Stimulated activated naive CD8-positive, alpha-beta T cell treated with anti-CD3 and anti-CD28 coated beads, Interleukin-15, amount 100 ng/mL, for 72 hours (primary cell): Measurements from ENCODE around the gene ARHGAP6.

Experiments used
- ATAC-seq: fragments of 150-1000 bp; cut with Tn5 transposase; 2 replicates; pipeline ENCODE4 v1.10.0; 2021; ENCODE audit warnings: mild to moderate bottlenecking, moderate library complexity
- DNase-seq, 2 donors: peaks; one replicate each; pipeline ENCODE4 v3.0.0; 2021 to 2022
- H3K27ac Mint-ChIP-seq, 2 donors: one replicate each; pipeline ENCODE4 v1.8.0; 2022; ENCODE audit warnings: mild to moderate bottlenecking in 2 of 2, mixed read lengths in 2 of 2, moderate library complexity in 2 of 2
- H3K27me3 Mint-ChIP-seq: one replicate; pipeline ENCODE4 v1.8.0; 2022; ENCODE audit warnings: mixed read lengths
- H3K4me1 Mint-ChIP-seq: one replicate; pipeline ENCODE4 v1.8.0; 2022; ENCODE audit warnings: mild to moderate bottlenecking, mixed read lengths
- H3K4me3 Mint-ChIP-seq, 2 donors: one replicate each; pipeline ENCODE4 v1.8.0; 2022; ENCODE audit warnings: mild to moderate bottlenecking in 2 of 2, mixed read lengths in 2 of 2, moderate library complexity in 1 of 2
- H3K9me3 Mint-ChIP-seq, 2 donors: one replicate each; pipeline ENCODE4 v1.8.0; 2022; ENCODE audit warnings: mixed read lengths in 2 of 2

The ARHGAP6 gene

DNA sequence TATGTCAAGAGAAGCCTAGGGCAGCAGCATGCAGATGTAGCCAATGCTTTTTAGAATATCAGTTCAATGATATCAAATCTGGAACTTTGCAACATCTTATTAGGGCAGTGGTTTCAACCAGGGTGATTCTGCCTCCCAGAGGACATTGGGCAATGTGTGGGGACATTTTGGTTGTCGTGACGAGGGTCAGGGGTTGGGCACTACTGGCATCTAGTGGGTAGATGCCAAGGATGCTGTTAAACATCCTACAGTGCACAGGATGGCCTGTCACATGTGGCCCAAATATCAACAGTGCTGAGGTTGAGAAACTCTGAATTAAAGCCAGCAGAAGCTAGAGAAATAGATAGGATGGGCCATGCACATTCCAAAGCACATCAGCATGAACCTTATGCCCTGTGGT, 220.2 kb downstream of the ARHGAP6 start:
- no peaks in the 10 kb centered on the region for H3K4me1 Mint-ChIP-seq
- ATAC-seq, result no peak
- no peak for DNase-seq
- H3K4me3 Mint-ChIP-seq, result no peak overlapping the region
- no peak overlapping the region for H3K27ac Mint-ChIP-seq
- H3K9me3 Mint-ChIP-seq, result no peaks in the 10 kb centered on the region
- peaks cover 10% of the 10 kb centered on the region for H3K27me3 Mint-ChIP-seq

DNA sequence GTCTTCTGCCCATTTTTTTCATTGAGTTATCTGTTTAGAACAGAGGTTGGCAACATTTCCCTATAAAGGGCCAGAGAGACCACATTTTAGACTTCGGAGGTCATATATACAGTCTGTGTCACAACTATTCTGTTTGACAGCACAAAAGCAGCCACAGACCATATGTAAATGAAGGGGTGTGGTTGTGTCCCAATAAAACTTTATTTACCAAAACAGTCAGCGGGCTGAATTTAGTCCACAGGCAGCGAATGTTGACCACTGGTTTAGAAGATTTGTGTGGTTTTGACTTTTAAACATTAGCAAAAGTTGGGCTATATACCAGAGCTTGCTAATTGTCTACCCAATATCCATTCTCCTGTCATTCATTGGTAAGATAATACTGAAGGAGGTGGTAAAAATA, 221.7 kb downstream of the ARHGAP6 start:
- DNase-seq (no peak), ATAC-seq (no peak)
- Mint-ChIP-seq H3K4me3 (no peak overlapping the region), H3K4me1 (no peaks in the 10 kb centered on the region), H3K9me3 (no peaks in the 10 kb centered on the region), H3K27me3 (peaks cover 9% of the 10 kb centered on the region), H3K27ac (no peak overlapping the region)

DNA sequence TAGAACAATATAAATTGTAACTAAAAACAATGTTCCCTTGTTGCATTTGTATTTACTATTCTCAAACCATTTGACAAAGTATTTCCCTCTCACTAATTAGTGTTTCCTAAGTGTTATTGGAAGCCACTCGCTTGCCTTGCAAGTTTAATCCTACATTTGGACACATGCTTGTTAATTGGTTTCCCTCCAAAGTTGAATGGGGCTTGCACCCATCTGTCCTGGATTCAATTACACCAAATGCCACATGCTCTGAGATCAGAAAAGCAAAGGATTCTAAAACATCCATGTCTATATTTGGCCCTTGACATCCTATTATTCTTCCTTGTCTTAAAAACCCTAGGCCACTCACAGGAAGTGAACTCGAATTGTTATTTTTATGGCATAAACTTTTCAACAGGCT, 225.9 kb downstream of the ARHGAP6 start:
- DNase-seq (no peak), ATAC-seq (no peak)
- Mint-ChIP-seq H3K4me3 (no peak overlapping the region), H3K27ac (no peak overlapping the region), H3K9me3 (no peaks in the 10 kb centered on the region), H3K4me1 (no peaks in the 10 kb centered on the region), H3K27me3 (peaks cover 7% of the 10 kb centered on the region)

DNA sequence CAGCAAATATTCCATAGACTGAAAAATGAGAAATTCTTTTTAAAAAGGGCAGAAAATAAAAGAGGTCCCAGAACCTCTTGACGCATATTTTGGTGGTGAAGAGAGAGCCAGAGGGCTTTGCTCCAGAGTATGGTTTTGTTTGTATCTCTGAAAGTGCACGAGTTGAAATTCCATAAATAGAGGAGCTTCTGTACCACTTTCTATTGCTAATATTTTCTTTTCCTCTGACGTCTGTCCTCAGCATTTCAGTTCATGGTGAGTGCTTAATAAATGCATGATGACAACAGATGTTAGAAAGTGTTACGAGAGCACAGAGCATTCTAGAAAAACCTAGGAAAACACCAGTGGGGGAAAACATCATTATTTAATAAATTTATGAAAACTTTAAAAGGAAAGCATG, 227.0 kb downstream of the ARHGAP6 start:
- Mint-ChIP-seq H3K27ac (peak overlapping the region in 1 of 2 donors; percentile 21), H3K9me3 (no peaks in the 10 kb centered on the region), H3K4me3 (no peak overlapping the region), H3K4me1 (no peaks in the 10 kb centered on the region), H3K27me3 (peaks cover 7% of the 10 kb centered on the region)
- no peak for DNase-seq
- no peak for ATAC-seq

DNA sequence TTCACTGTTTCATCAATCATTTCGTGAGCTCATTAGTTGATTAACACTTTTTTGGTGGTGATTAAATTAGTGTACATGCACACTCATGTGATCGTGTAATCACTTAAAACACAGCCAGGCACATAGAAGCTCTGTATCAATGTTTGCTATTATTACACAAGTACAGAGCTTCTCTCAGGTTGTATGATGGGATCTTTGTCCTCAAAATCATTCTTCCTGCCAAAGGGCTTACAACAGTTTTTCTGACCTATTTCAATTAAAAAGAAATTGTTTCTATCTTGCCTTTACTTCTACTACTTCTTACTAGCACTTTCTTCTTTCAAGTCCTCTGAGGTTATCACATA, 227.4 kb downstream of the ARHGAP6 start:
- ATAC-seq (no peak), DNase-seq (no peak)
- no peak overlapping the region for H3K27ac Mint-ChIP-seq
- no peaks in the 10 kb centered on the region for H3K4me1 Mint-ChIP-seq
- peaks cover 7% of the 10 kb centered on the region for H3K27me3 Mint-ChIP-seq
- H3K4me3 Mint-ChIP-seq, result no peak overlapping the region
- no peaks in the 10 kb centered on the region for H3K9me3 Mint-ChIP-seq

DNA sequence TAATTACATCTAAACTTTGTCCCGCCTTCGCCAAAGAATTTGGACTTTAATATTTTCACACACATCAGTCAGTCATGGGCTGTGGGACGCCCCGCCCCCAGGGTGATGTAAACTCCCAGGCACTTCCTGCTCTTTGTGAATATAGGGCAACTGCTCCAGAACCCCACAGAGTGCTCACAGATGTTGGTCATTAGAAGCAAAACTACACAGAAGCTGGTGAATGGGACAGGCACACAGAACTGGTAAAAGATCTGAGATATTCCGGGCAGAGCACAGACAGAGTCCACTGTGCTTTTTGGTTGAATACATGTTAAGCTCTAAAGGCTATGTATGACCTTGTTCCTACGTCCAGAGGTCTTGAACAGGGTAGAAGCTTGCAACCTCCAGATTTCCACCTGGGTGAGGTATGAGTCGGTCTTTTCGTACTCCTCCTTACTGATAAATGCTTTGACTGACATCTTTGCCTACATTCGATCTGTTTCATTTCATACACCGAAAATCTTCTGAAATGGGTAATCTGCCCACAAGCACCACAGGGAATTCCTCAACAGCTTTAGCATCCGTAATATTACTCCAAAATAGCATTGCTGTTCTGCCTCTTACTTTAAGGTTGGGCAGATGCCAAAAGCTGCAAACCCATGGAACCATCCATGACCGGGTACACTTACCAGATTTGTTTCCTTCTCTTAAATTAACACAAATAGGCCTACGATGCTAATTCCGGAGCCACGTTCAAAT, 227.9 kb downstream of the ARHGAP6 start:
- no peak overlapping the region for H3K4me3 Mint-ChIP-seq
- no peaks in the 10 kb centered on the region for H3K4me1 Mint-ChIP-seq
- no peak overlapping the region for H3K27ac Mint-ChIP-seq
- peaks cover 7% of the 10 kb centered on the region for H3K27me3 Mint-ChIP-seq
- no peak for ATAC-seq
- H3K9me3 Mint-ChIP-seq, result no peaks in the 10 kb centered on the region
- DNase-seq, result no peak

DNA sequence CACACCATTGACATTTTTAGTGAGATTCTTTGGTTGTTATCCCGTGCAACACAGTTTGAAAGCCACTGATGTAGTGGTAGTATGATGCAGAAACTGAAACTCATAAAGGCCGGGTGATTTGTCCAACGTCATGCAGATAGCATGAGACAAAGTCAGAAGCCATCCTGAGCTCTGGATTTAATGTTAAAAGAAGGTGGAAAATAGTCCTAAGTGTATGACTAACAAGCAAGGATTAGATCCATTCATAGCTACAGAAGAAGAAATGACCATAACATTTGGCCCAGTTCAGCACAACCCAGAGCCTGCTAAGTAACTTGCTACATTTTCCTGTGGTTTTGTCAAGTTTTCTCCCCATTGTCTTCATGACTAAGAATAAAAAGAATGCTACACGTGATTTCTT, 230.2 kb downstream of the ARHGAP6 start:
- Mint-ChIP-seq H3K27ac (no peak overlapping the region), H3K9me3 (no peaks in the 10 kb centered on the region), H3K4me3 (no peak overlapping the region), H3K4me1 (no peaks in the 10 kb centered on the region), H3K27me3 (peaks cover 5% of the 10 kb centered on the region)
- ATAC-seq, result no peak
- no peak for DNase-seq

DNA sequence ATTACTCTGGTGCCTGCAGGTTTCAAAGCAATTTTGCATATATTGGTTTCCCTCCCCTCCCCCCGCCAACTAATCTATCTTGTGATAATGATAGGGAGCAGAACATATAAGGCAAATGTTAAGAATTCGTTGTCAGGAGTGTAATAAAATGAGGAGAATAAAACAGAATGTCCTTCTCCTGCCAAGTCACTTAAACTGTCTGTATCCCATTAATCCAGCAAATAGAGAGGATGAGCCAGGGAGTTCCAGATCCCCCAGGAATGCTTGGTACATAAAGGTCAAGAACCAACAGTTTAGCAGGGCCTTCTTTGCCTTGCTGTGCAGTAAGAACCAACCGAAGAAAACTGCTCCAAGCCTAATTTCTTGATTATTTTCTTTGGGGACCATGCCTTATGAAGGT, 231.1 kb downstream of the ARHGAP6 start:
- H3K4me1 Mint-ChIP-seq, result no peaks in the 10 kb centered on the region
- H3K27ac Mint-ChIP-seq, result no peak overlapping the region
- DNase-seq, result no peak
- no peak for ATAC-seq
- no peaks in the 10 kb centered on the region for H3K9me3 Mint-ChIP-seq
- H3K27me3 Mint-ChIP-seq, result no peaks in the 10 kb centered on the region
- no peak overlapping the region for H3K4me3 Mint-ChIP-seq

DNA sequence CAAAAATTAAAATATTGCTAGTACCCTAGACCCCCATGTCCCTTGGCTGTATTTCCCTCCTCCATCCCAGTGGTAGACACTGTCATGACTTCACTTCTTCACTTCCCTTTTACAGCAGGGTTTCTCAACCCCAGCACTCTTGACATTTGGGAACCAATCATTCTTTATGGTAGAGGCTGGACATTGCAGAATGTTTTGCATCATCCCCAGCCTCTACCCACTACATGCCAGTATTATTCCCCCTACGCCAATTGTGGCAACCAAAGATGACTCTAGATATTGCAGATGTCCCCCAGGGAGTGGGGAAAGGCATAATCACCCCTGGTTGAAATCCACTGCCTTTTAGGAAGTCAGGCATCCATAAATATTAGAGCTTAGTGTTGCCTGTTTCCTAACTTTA, 233.9 kb downstream of the ARHGAP6 start:
- no peak for DNase-seq

DNA sequence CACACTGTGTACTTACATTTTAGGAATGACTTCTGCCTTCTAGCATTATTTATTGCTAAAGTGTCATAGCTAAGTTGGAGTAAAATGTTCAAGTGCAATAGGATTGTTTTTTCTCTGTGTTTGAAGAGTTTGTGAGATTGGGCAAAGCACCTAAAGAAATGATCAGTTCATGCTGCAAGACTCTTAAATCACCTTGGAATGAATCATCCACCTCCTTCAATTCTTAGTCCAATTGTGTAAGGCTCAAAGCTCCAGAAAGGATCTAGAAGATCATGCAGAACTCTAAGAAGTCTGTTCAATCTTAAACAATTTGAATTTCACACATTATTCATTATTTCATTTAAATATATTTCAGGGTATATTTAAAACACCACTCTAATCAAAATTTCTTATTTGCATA, 235.4 kb downstream of the ARHGAP6 start:
- Mint-ChIP-seq H3K9me3 (no peaks in the 10 kb centered on the region), H3K4me1 (no peaks in the 10 kb centered on the region), H3K27me3 (peaks cover 16% of the 10 kb centered on the region), H3K4me3 (no peak overlapping the region), H3K27ac (no peak overlapping the region)
- ATAC-seq (no peak), DNase-seq (no peak)

More for the DNA sequence above, 233.9 kb downstream of the ARHGAP6 start:
- H3K4me1 Mint-ChIP-seq, result no peaks in the 10 kb centered on the region
- H3K27ac Mint-ChIP-seq, result no peak overlapping the region
- ATAC-seq, result no peak
- no peak overlapping the region for H3K4me3 Mint-ChIP-seq
- peaks cover 11% of the 10 kb centered on the region for H3K27me3 Mint-ChIP-seq
- no peaks in the 10 kb centered on the region for H3K9me3 Mint-ChIP-seq

DNA sequence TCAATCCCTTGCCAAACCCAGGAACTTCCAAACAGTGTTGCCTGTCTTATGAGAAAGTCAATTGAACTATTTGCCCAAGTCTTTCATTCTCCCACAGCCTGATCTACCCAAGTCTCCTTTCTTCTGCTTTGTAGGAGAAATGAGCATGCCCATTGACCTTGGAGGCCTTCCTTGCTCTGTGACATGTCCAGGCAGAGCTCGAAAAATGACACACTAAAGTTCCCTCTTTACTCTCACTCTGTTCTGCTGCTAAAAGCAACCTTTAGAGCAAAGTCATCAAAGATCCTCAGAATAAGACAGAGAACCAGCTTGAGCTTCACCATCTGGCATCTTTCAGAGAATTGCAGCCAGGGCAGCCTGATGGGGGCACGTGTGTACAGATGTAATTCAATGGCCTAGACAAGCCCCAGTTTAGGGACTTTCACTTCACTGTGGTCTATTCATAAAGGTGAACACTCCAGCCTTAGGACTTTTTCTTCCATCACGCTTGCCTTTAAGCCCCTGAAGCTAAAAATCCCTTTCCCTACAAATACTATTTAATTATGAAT, 236.1 kb downstream of the ARHGAP6 start:
- Mint-ChIP-seq H3K4me1 (no peaks in the 10 kb centered on the region), H3K9me3 (no peaks in the 10 kb centered on the region), H3K27me3 (peaks cover 16% of the 10 kb centered on the region), H3K4me3 (no peak overlapping the region), H3K27ac (no peak overlapping the region)
- ATAC-seq, result no peak
- DNase-seq, result no peak

DNA sequence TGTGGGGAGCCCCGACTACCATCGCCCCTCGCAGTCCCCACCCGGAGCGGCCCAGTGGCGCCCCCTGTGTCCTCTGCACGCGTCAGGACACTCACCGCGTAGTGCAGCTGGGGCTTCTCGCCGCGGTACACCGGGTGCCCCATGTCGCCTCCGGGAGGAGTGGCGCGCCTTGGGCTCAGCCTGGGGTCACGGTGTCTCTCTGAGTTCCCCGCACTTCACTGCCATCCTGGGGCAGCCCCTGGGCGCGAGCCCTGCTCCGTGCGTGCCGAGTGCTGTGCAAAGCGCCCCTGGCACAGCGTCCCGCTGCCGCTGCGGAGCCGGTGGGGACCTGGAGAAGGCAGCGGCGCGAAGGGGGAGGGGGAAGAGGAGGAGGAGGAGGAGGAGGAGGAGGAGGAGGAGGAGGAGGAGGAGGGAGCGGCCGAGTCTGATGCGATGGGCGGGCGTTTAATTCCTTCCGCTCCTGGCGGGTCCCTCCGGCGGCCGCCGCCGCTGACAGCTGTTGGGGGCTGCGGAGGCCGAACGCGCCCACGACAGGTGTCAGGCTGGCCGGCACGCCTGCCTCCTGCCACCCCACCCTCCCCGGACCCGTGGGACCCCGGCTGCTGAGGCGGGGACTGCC, 238.2 kb downstream of the ARHGAP6 start:
- peak; percentile 40 for ATAC-seq
- Mint-ChIP-seq H3K27ac (no peak overlapping the region), H3K4me1 (no peaks in the 10 kb centered on the region)

DNA sequence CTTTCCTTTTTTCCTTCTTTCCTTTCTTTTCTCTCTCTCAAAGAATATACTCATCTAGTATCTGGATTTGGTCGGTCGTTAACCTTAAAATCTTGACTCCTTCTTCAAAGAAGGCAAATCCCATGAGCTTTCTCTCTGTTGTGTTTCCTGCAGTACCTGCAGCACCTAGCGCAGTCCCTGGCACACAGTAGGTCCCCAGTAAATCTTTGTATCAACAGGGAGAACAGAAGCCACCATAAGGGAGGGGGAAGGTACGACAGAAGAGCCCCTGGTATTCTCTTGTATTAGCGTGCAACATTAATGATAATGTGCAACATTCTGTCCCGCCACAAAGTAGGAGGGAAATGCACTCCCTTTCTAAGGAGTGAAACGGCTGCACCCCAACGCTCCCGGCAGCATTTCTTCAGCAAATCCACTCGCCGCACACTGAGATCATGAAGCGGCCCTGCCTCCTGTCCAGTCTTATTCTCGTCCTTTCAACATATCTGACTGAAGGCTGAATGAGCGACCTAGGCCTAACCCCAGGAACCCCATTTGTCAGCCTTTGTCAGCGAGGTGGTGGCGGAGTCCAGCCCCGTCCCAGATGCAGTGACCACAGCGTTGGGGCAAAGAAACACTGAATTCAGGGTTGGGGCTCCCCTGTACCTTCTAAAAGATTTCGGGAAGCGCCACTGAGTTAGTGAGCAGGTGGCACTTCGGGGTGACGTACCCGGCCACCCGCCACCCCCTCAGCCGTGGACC, 238.8 kb downstream of the ARHGAP6 start:
- no peaks in the 10 kb centered on the region for H3K4me1 Mint-ChIP-seq
- peaks cover 16% of the 10 kb centered on the region for H3K27me3 Mint-ChIP-seq
- no peak for ATAC-seq
- no peak overlapping the region for H3K27ac Mint-ChIP-seq
- H3K9me3 Mint-ChIP-seq, result no peaks in the 10 kb centered on the region
- peak overlapping the region in 1 of 2 donors; percentile 31 for H3K4me3 Mint-ChIP-seq
- no peak for DNase-seq

More for the DNA sequence above, 238.2 kb downstream of the ARHGAP6 start:
- H3K27me3 Mint-ChIP-seq, result peaks cover 16% of the 10 kb centered on the region
- no peaks in the 10 kb centered on the region for H3K9me3 Mint-ChIP-seq
- peak overlapping the region in 1 of 2 donors; percentile 31 for H3K4me3 Mint-ChIP-seq
- DNase-seq, result no peak

DNA sequence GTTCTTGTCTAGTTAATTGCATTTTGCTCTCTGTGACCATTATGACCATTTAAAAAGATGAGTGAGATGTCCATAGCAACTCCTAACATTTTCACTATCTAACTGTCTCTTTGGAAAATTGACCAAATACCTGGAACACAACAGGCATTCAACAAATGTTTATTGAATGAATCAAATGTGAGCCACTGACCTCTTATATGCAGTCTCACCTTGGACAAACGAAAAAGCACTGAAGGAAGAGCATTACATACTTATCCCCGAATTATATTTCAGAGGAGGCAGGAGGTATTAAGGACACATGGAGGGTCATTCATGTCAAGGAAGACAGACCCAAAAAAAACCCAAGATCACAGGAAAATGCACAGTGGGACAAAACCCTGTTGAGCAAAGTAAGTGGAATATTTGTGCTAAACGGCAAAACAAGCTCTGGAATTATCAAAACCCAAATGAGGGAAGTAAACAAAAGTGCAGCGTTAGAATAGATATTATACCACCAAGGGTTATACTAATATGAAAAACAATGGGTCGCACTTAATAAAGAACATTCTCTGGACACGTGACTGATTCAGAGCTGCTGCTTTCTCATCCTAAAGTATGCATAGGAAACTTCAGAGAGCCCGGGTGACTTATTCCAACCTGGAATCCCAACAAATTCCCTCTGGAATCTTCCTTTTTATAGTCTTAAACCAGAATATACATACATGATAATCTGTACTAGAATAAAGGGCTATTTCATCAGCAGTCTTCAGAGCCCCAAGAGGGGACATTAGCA, 240.6 kb downstream of the ARHGAP6 start:
- no peak for ATAC-seq

DNA sequence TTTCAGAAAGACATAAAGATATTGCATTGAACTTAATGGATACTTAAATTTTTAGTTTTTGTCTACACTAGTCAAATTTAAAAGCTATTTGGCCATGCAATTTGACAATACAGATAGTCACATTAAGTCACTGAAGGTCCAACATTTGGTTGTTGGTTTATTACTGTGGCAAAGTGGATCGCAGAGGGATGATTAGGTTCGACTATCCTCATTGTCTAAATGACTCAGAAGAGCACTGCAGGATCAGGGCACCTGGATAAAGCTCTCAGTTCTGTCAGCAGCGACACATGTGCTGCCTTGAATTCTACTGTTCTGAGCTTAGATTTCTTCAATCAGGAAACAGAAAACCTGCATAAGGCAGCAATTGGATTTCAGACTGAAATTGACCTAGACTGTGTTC, 241.8 kb downstream of the ARHGAP6 start:
- ATAC-seq, result no peak
- Mint-ChIP-seq H3K4me3 (no peak overlapping the region), H3K27ac (no peak overlapping the region), H3K9me3 (no peaks in the 10 kb centered on the region), H3K4me1 (no peaks in the 10 kb centered on the region), H3K27me3 (peaks cover 16% of the 10 kb centered on the region)
- DNase-seq, result no peak

More for the DNA sequence above, 240.6 kb downstream of the ARHGAP6 start:
- Mint-ChIP-seq H3K27me3 (peaks cover 16% of the 10 kb centered on the region), H3K9me3 (no peaks in the 10 kb centered on the region), H3K4me1 (no peaks in the 10 kb centered on the region), H3K4me3 (no peak overlapping the region), H3K27ac (no peak overlapping the region)
- no peak for DNase-seq
